Renal cortical epithelial cell (primary cell): ENCODE data around the gene OR8H1. TPM values are rescaled to one million over a fixed set of nuclear protein-coding genes. Genes with fewer than 3 reads are reported as not detected.

Experiments used
- DNase-seq: peaks from one replicate; pipeline ENCODE4 v3.0.0-alpha.2; 2011; ENCODE audit warnings: low read depth
- total RNA-seq: library from RNA; depleted of rRNA; stranded (reverse); fragments of >200 nt; gene quantifications from 2 replicates; pipeline ENCODE4 v1.2.3, GENCODE V29; 2014

Gene OR8H1
- total RNA-seq, result not detected in 2 replicates

DNA sequence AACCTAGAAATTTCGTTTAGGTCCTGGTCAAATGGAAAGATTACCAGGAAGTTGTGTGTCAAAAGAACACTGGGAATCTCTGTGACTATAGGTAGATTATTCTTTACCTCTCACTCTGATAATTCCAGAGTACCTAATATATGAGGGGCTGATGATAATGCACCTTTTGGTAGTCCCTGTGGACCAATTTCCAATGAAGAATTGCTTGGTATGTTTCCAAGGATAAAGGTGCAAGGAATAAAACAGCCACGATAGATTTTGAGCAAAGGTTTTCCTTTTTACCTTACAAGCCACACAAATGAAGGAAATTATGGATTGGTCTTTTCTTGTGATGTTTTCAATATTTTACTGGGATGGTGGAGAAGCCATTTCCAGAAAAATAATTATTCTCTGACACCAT, at the start of gene OR8H1:
TSS of gene OR8H1 (minus strand) at position 101 of the 400 bp plus-strand sequence. CDS start 1,192 bp downstream, outside the sequence.
- no peak for DNase-seq

DNA sequence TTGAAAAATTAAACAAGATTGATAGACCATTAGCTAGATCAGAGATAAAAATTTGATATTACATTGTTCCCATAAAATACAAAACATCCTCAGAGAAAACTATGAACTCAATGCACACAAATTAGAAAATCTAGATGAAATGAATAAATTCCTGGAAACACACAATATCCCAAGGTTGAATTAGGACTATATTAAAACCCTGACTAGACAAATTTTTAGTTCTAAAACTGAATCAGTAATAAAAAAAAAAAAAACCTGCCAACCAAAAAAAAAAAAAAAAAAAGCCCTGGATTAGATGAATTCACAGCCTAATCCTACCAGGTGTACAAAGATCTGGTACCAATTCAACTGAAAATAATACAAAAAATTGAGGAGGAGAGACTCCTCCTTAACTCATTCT, 48.2 kb upstream of the OR8H1 start:
- DNase-seq, result no peak

DNA sequence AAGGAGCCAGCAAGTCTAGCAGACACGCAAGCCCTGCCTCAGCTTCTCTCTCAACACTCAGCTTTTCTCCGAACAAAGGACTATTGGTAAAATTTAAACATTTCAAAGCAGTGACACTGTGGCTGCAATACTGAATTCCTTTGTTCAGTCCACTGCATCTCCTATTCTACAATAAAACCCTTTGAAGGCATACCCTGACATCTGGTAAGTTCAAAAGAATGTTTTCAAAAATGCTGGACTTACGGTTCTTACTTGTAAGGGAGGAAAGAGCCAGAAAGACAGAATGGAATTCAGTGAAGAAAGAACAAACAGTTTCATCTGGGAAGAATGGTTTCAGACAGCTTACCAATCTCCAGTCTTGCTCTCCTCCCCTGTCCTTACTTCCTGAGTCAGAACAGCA, 41.1 kb upstream of the OR8H1 start:
- DNase-seq, result no peak

DNA sequence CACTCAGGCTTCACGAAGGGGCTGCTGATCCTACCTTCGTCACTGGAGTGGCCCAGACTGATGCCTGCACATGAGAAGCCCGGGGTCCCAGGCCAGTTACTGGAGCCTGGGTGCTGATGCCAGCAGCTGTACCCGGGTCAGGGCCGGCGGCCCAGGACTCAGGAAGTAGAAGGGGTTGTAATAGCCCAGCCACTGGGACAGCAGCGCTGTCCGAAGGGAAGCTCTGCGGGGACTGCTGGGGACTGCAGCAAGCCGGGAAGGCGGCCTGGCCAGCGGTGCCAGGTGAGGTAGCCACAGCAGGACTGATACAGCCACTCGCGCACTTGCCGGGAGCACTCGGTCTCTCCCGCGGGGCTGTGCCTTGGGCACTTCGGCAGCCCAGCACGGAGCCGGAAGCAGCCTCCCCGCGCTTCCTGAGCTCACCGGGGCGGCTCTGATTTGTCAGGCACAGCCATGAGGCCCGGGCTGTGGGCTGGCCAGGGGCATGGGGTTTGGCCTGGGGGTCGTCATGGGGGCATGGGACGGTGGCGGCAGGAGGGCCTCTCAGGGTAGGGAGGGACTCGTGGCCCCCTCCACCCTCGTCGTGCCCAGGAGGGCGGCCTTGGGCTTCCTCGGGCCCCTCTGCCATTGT, 39.9 kb upstream of the OR8H1 start:
- no peak for DNase-seq

DNA sequence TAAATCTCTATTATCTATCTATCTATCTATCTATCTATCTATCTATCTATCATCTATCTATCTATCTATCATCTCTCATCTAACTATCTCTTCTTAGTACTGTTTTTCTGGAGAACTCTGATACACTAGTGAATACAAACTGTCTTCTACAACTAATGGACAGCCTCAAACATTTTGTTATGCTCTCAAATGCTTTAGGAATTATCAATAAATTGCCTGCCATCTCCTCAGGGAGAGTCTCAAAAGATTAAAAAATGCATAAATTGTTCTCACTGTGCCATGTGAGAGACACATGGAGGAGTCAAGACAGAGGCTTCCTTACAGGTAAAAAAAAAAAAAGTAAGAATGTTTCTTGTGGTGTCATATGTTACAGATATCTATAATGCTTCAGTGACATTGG, 22.8 kb upstream of the OR8H1 start, which contains the start of gene OR8K3:
TSS of gene OR8K3 (plus strand) at position 301 of the 400 bp plus-strand sequence. CDS start 3,163 bp downstream, outside the sequence.
- no peak for DNase-seq

GRCh38 chr11:56307836-56308235, 15.8 kb upstream of the OR8H1 start:
- no peak for DNase-seq

GRCh38 chr11:56296898-56297297, 4.8 kb upstream of the OR8H1 start:
- DNase-seq, result no peak

- no peak for DNase-seq
Measured at GRCh38 chr11:56273854-56274253, 18.2 kb downstream of the OR8H1 start, which contains the start of gene OR5T1. Gene OR5T1, plus strand, starts transcription at chr11:56274154. Its CDS starts 1,485 bp downstream, at chr11:56275639.

DNA sequence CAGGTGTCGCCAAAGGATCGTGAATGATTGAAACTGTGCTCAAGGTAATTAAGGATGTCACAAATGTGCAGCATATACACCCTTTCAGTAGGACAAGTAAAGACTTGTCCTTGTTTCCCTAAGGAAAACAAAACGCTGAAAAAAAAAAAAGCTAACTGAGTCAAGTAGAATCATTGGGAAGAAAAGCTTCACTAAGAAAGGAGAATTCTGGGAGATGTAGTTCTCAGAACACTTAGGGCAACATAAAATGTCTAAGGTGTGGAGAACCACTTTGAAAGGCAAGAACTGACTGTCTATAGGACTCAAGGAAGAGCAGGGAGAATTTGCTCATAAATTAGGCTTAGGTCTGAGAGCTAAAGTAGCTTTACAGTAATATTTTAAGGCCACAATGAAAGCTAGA, 21.0 kb downstream of the OR8H1 start:
- DNase-seq, result no peak

DNA sequence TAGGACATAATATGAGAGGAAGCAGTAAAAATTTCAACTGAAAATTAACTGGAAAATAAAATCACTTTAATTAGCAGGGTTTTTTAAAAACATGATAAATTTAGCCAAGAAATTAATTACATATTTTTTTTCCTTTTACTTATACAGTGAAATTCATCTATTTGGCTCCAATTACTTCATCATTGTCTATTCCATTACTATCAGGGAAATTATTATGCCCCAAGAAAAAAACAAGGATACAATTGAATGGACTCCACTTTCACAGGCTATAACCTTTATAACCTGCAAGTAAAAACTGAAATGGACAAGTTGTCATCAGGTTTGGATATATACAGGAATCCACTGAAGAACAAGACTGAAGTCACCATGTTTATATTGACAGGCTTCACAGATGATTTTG, 40.1 kb downstream of the OR8H1 start, which contains the start of gene OR5T3:
TSS of gene OR5T3 (plus strand) at position 301 of the 400 bp plus-strand sequence. CDS start at position 301, 0 bp downstream.
- DNase-seq, result no peak

Other genes starting within 250 kb of the OR8H1 start
- gene OR8I2, start 198.9 kb downstream of the OR8H1 start, total RNA-seq, result not detected in 2 replicates
- not detected in 2 replicates for gene OR8H2, start 188.6 kb downstream of the OR8H1 start, total RNA-seq
- gene OR8H3, start 169.9 kb downstream of the OR8H1 start, total RNA-seq, result not detected in 2 replicates
- gene OR8J3, start 152.1 kb downstream of the OR8H1 start, total RNA-seq, result not detected in 2 replicates
- gene OR8K5, start 131.9 kb downstream of the OR8H1 start, total RNA-seq, result not detected in 2 replicates
- gene OR5J2, start 115.6 kb downstream of the OR8H1 start, total RNA-seq, result not detected in 2 replicates
- not detected in 2 replicates for gene OR5T2, start 58.0 kb downstream of the OR8H1 start, total RNA-seq
- not detected in 2 replicates for gene OR5T3, start 40.0 kb downstream of the OR8H1 start, total RNA-seq
- not detected in 2 replicates for gene OR5T1, start 18.1 kb downstream of the OR8H1 start, total RNA-seq
- not detected in 2 replicates for gene OR8K3, start 22.9 kb upstream of the OR8H1 start, total RNA-seq
- gene OR8K1, start 53.8 kb upstream of the OR8H1 start, total RNA-seq, result not detected in 2 replicates
- not detected in 2 replicates for gene OR8J1, start 62.0 kb upstream of the OR8H1 start, total RNA-seq
- gene OR8U1, start 83.4 kb upstream of the OR8H1 start, total RNA-seq, result not detected in 2 replicates
- gene OR5AL1, start 120.4 kb upstream of the OR8H1 start, total RNA-seq, result not detected in 2 replicates
- not detected in 2 replicates for gene OR5M3, start 181.1 kb upstream of the OR8H1 start, total RNA-seq
- gene OR5M8, start 199.1 kb upstream of the OR8H1 start, total RNA-seq, result not detected in 2 replicates